ENCODE data around the gene NBPF1. TPM values are rescaled to one million over a fixed set of nuclear protein-coding genes. Genes with fewer than 3 reads are reported as not detected.
A peak's percentile ranks its signal among the peaks of the same experiment; 100 is the strongest.
"Not testable (repeated sequence)": the region's sequence is repeated elsewhere in the genome, so short reads cannot be mapped to it uniquely, and the experiment has no call there.

The NBPF1 gene
- total RNA-seq, 1 experiment from 2014 or later, result 27.7 TPM

GRCh38 chr1:16644482-16645270 lies 31.3 kb upstream of the NBPF1 start:
- H3K4me3 Mint-ChIP-seq; H3K36me3 Mint-ChIP-seq (ENCODE audit: insufficient read depth in 1 of 3, low read depth in 3 of 3); H4K5ac ChIP-seq (ENCODE audit: insufficient read length, low read depth, low read length); H4K8ac ChIP-seq (replicated peaks; ENCODE audit: insufficient read length, low read depth, low read length); H3K4me1 Mint-ChIP-seq; H3K79me1 ChIP-seq (ENCODE audit: insufficient read depth, low read depth, low read length, poor library complexity, severe bottlenecking); H2BK20ac ChIP-seq (ENCODE audit: low read depth, low read length, poor library complexity, severe bottlenecking); H3K4me1 ChIP-seq (ENCODE audit: insufficient read depth, low read length); H3K27ac Mint-ChIP-seq; H3K4ac ChIP-seq (ENCODE audit: low read depth, low read length); H2BK12ac ChIP-seq (ENCODE audit: insufficient read length, low read depth, low read length); H3K79me2 ChIP-seq (ENCODE audit: insufficient read depth, low read length); H3K9me3 ChIP-seq (ENCODE audit: control insufficient read depth, low read depth, low read length); H2BK15ac ChIP-seq (ENCODE audit: low read depth, low read length); H4K20me1 ChIP-seq (ENCODE audit: control insufficient read depth, insufficient read depth, insufficient read length); H3K23ac ChIP-seq (ENCODE audit: insufficient read length, low read depth, low read length); H2AFZ ChIP-seq (ENCODE audit: low read length); H3K27ac ChIP-seq (ENCODE audit: insufficient read length, low read depth, low read length); H3K56ac ChIP-seq (ENCODE audit: insufficient read length, low read depth, low read length); H3K27me3 ChIP-seq (ENCODE audit: insufficient read depth, low read length); H3T11ph ChIP-seq (ENCODE audit: low read length); H3K9me3 Mint-ChIP-seq; H2BK5ac ChIP-seq (ENCODE audit: insufficient read length, low read length); H2AK5ac ChIP-seq (ENCODE audit: insufficient read length, low read length); H4K91ac ChIP-seq (ENCODE audit: insufficient read length, low read depth, low read length); H2BK120ac ChIP-seq (ENCODE audit: low read depth, low read length, poor library complexity, severe bottlenecking): not testable (repeated sequence)
- Histone ChIP-seq H3K9ac (ENCODE audit: extremely low read depth, insufficient read length, low read length) (peak overlapping the region; percentile 66), H3K4me2 (ENCODE audit: insufficient read depth, insufficient read length, low read length) (peak overlapping the region; percentile 81), H3K18ac (ENCODE audit: insufficient read length, low read depth, low read length) (peak overlapping the region; percentile 44), H3K23me2 (ENCODE audit: insufficient read length, low read depth, low read length, poor library complexity, severe bottlenecking) (peaks cover 14% of the 10 kb centered on the region), H3K14ac (ENCODE audit: insufficient read depth, low read length) (peak overlapping the region; percentile 72)
- peaks cover 23% of the 10 kb centered on the region for H3K27me3 Mint-ChIP-seq (ENCODE audit: low read depth)
- WGBS (ENCODE audit: extremely low coverage, insufficient read length, low lambda C conversion rate), result no CpG with 5 or more reads among the region's 61 CpGs
- peak; percentile 99 for DNase-seq
- peak; percentile 66 for TF ChIP-seq CTCF (conservative IDR thresholded peaks at IDR 0.05)
